ENCODE data around the gene RIOK3. TPM values are rescaled to one million over a fixed set of nuclear protein-coding genes. Genes with fewer than 3 reads are reported as not detected.

Gene RIOK3
- total RNA-seq, 1 experiment from 2014 or later: 42.5 TPM

DNA sequence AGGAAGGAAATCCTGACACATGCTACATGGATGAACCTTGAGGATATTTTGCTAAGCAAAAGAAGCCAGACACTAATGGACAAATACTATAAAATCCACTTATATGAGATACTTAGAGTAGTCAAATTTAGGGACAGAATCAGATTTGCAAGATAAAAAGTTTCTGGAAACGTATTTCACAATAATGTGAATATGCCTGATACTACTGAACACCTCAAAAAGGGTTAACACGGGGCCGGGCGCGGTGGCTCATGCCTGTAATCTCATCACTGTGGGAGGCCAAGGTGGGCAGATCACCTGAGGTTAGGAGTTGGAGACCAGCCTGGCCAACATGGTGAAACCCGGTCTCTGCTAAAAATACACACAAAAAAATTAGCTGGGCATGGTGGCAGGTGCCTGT lies 48.5 kb downstream of the RIOK3 start:
- DNase-seq (ENCODE audit: low read depth, low spot score): no peak
- no peak overlapping the region for H3K9ac ChIP-seq (ENCODE audit: low read length)
- H3K4me2 ChIP-seq (ENCODE audit: low read length): no peak overlapping the region
- H2AFZ ChIP-seq (ENCODE audit: low read depth, low read length, poor library complexity, severe bottlenecking): no peak overlapping the region
- H3K27me3 ChIP-seq (ENCODE audit: insufficient read depth, low read length): no peaks in the 10 kb centered on the region
- no TSS peak for BruUV-seq (replicated peaks)
- ATAC-seq: no peak
- H3K4me3 ChIP-seq (replicated peaks in 1 of 2; ENCODE audit: low read depth in 1 of 2, low read length in 2 of 2): no peak overlapping the region
- peaks cover 0 to 4% of the 10 kb centered on the region in 2 experiments; a peak in 1 of 4 replicates for H3K36me3 ChIP-seq (ENCODE audit: control insufficient read depth in 1 of 2, insufficient read depth in 2 of 2, low read length in 2 of 2)
- TF ChIP-seq TCF7L2 (IDR thresholded peaks at IDR 0.05; ENCODE audit: borderline replicate concordance, extremely low read depth, insufficient read depth, insufficient read length): no peak
- TF ChIP-seq SRF (IDR thresholded peaks at IDR 0.05; ENCODE audit: low read depth): no peak
- TF ChIP-seq SP1 (IDR thresholded peaks at IDR 0.05; ENCODE audit: low read depth): no peak
- no peak for TF ChIP-seq SIN3A (IDR thresholded peaks at IDR 0.05; ENCODE audit: low read depth)
- TF ChIP-seq POLR2A (IDR thresholded peaks at IDR 0.05; ENCODE audit: borderline replicate concordance, extremely low read depth, insufficient read depth, insufficient read length): no peak
- no peak for TF ChIP-seq EZH2phosphoT487 (IDR thresholded peaks at IDR 0.05; ENCODE audit: borderline replicate concordance)
- TF ChIP-seq JUND (IDR thresholded peaks at IDR 0.05): no peak
- TF ChIP-seq ZFX (IDR thresholded peaks at IDR 0.05): no peak
- TF ChIP-seq EGR1 (IDR thresholded peaks at IDR 0.05; ENCODE audit: low read depth): no peak
- no peak for TF ChIP-seq REST (IDR thresholded peaks at IDR 0.05; ENCODE audit: low read depth)
- TF ChIP-seq ZBTB33 (IDR thresholded peaks at IDR 0.05; ENCODE audit: extremely low read depth, insufficient replicate concordance, low read length): no peak
- TF ChIP-seq CTCF (IDR thresholded peaks at IDR 0.05 in 2 of 3, conservative IDR thresholded peaks at IDR 0.05 in 1 of 3; ENCODE audit: borderline replicate concordance in 1 of 3, insufficient read depth in 1 of 3, low read depth in 2 of 3, low read length in 2 of 3): no peak
- no peaks in the 10 kb centered on the region for H4K20me1 ChIP-seq (ENCODE audit: insufficient read depth)
- peaks cover 10 to 33% of the 10 kb centered on the region in 2 experiments; a peak in 3 of 4 replicates for H3K4me1 ChIP-seq (ENCODE audit: control insufficient read depth in 1 of 2, insufficient read depth in 2 of 2, low read length in 2 of 2)
- RAD21 ChIA-PET (ENCODE audit: low non-redundant PET in 1 of 2, low total read pairs in 2 of 2, uncharacterized antibody in 2 of 2, unreplicated experiment in 2 of 2): no interaction called here
- POLR2A ChIA-PET: no interaction called here
- H3K9me3 ChIP-seq (ENCODE audit: control insufficient read depth in 1 of 2, insufficient read depth in 1 of 2, low read depth in 1 of 2, low read length in 2 of 2): no peaks in the 10 kb centered on the region
- no peak overlapping the region for H3K27ac ChIP-seq (ENCODE audit: low read depth, low read length)
- intact Hi-C loops (cut with micrococcal nuclease): loop anchor here (5.0 to 10.0 kb wide), 2 partner anchors 369 to 707 kb away; no protein-coding TSS in a partner anchor
- CTCF ChIA-PET: interaction anchor here (1.2 to 3.8 kb wide), 4 partner anchors 14 to 518 kb away, joined by 3 to 14 read pairs (median 3); no protein-coding TSS in a partner anchor
- no peaks in the 10 kb centered on the region for H3K9me2 ChIP-seq (ENCODE audit: insufficient read depth)
- peaks cover 23% of the 10 kb centered on the region for H3K79me2 ChIP-seq (ENCODE audit: insufficient read depth, low read length)

Data from HCT116 (cell line).